ENCODE results near the gene AKT3.

The AKT3 gene

GRCh38 chr1:243493156-243494129, 356.6 kb downstream of the AKT3 start:
- no peak for DNase-seq (ENCODE audit: low read depth)
- H3K4me3 ChIP-seq (ENCODE audit: control insufficient read depth, low read depth, low read length) = no peak overlapping the region
- no peak for TF ChIP-seq CTCF (IDR thresholded peaks at IDR 0.05; ENCODE audit: control insufficient read depth, insufficient read depth, low read depth, low read length, missing control alignments)

GRCh38 chr1:243490748-243491686, 359.0 kb downstream of the AKT3 start:
- no peak for TF ChIP-seq CTCF (IDR thresholded peaks at IDR 0.05; ENCODE audit: control insufficient read depth, insufficient read depth, low read depth, low read length, missing control alignments)
- no peak overlapping the region for H3K4me3 ChIP-seq (ENCODE audit: control insufficient read depth, low read depth, low read length)
- DNase-seq (ENCODE audit: low read depth) = peak; percentile 83

- no peak for DNase-seq (ENCODE audit: low read depth)
- no peak overlapping the region for H3K4me3 ChIP-seq (ENCODE audit: control insufficient read depth, low read depth, low read length)
- no peak for TF ChIP-seq CTCF (IDR thresholded peaks at IDR 0.05; ENCODE audit: control insufficient read depth, insufficient read depth, low read depth, low read length, missing control alignments)
Measured at GRCh38 chr1:243489681-243490546, 360.1 kb downstream of the AKT3 start.

GRCh38 chr1:243489158-243489527, 360.9 kb downstream of the AKT3 start:
- TF ChIP-seq CTCF (IDR thresholded peaks at IDR 0.05; ENCODE audit: control insufficient read depth, insufficient read depth, low read depth, low read length, missing control alignments) = no peak
- H3K4me3 ChIP-seq (ENCODE audit: control insufficient read depth, low read depth, low read length) = no peak overlapping the region
- DNase-seq (ENCODE audit: low read depth) = no peak

- no peak for DNase-seq (ENCODE audit: low read depth)
- no peak for TF ChIP-seq CTCF (IDR thresholded peaks at IDR 0.05; ENCODE audit: control insufficient read depth, insufficient read depth, low read depth, low read length, missing control alignments)
- no peak overlapping the region for H3K4me3 ChIP-seq (ENCODE audit: control insufficient read depth, low read depth, low read length)
Measured at GRCh38 chr1:243488459-243489157, 361.4 kb downstream of the AKT3 start.

Measured in AG09309 (cell line).